Upper lobe of left lung (tissue), 4 donors: Measurements from ENCODE around the gene RNF44.

Source experiments
- CTCF ChIP-seq, 6 experiments: fragments of 450-650 bp in 4 of 6; fragments of 200-600 bp in 2 of 6; sonication (generic) in 2 of 6; IDR thresholded peaks; one replicate each; pipeline ENCODE4 v1.5.1; 2016 to 2019; ENCODE audit warnings: antibody characterized with exemption in 6 of 6
- EP300 ChIP-seq, 4 donors: sonication (generic); formaldehyde crosslinking; IDR thresholded peaks; one replicate each; pipeline ENCODE4 v1.5.1; 2017; ENCODE audit warnings: antibody characterized with exemption in 4 of 4, control low read depth in 2 of 4
- POLR2A ChIP-seq, 4 donors: fragments of 450-650 bp; IDR thresholded peaks; one replicate each; pipeline ENCODE4 v1.5.1; 2016 to 2017; ENCODE audit warnings: antibody characterized with exemption in 4 of 4, mild to moderate bottlenecking in 2 of 4
- POLR2AphosphoS5 ChIP-seq, 2 donors: sonication (generic); formaldehyde crosslinking; IDR thresholded peaks; one replicate each; pipeline ENCODE4 v1.5.1; 2017; ENCODE audit warnings: antibody characterized with exemption in 2 of 2

GRCh38 chr5:176575066-176575465 lies 37.9 kb upstream of the RNF44 start:
- no peak for TF ChIP-seq CTCF (IDR thresholded peaks at IDR 0.05)
- TF ChIP-seq POLR2A (IDR thresholded peaks at IDR 0.05): no peak
- TF ChIP-seq POLR2AphosphoS5 (IDR thresholded peaks at IDR 0.05): no peak
- no peak for TF ChIP-seq EP300 (IDR thresholded peaks at IDR 0.05)
